Memory B cell (primary cell): ENCODE measurements around the gene CITED1.
"Not testable (repeated sequence)": the region's sequence is repeated elsewhere in the genome, so short reads cannot be mapped to it uniquely, and the experiment has no call there.

ENCODE experiments used
- ATAC-seq: fragments of 150-1000 bp; cut with Tn5 transposase; 2 replicates; pipeline ENCODE4 v1.10.0; 2021; ENCODE audit warnings: low read depth, mild to moderate bottlenecking, moderate library complexity
- DNase-seq, 2 donors: peaks; one replicate each; pipeline ENCODE4 v3.0.0; 2022; ENCODE audit warnings: low spot score in 2 of 2
- H3K27ac Mint-ChIP-seq: one replicate; pipeline ENCODE4 v1.8.0; 2022; ENCODE audit warnings: mild to moderate bottlenecking, moderate library complexity, mixed read lengths
- H3K27me3 Mint-ChIP-seq: one replicate; pipeline ENCODE4 v1.8.0; 2022; ENCODE audit warnings: mixed read lengths
- H3K36me3 Mint-ChIP-seq: one replicate; pipeline ENCODE4 v1.8.0; 2022; ENCODE audit warnings: mild to moderate bottlenecking, mixed read lengths
- H3K4me1 Mint-ChIP-seq: one replicate; pipeline ENCODE4 v1.8.0; 2022; ENCODE audit warnings: mixed read lengths
- H3K4me3 Mint-ChIP-seq: one replicate; pipeline ENCODE4 v1.8.0; 2022; ENCODE audit warnings: mild to moderate bottlenecking, moderate library complexity, mixed read lengths
- H3K9me3 Mint-ChIP-seq: one replicate; pipeline ENCODE4 v1.8.0; 2022; ENCODE audit warnings: mixed read lengths

Gene CITED1

GRCh38 chrX:72305286-72306084 lies at the start of gene CITED1:
TSS of gene CITED1 (minus strand) at chrX:72305914. CDS start at chrX:72302869, 3,045 bp downstream.
- ATAC-seq, result peak; percentile 23
- peaks cover 17% of the 10 kb centered on the region for H3K27me3 Mint-ChIP-seq

GRCh38 chrX:72352786-72353185 lies 47.1 kb upstream of the CITED1 start:
- Mint-ChIP-seq H3K4me3 (no peak overlapping the region), H3K27ac (peak overlapping the region; percentile 31), H3K9me3 (no peaks in the 10 kb centered on the region), H3K36me3 (peaks cover 33% of the 10 kb centered on the region), H3K4me1 (no peaks in the 10 kb centered on the region), H3K27me3 (no peaks in the 10 kb centered on the region)
- no peak for DNase-seq
- ATAC-seq, result no peak

More at GRCh38 chrX:72305286-72306084, at the start of gene CITED1:
- Mint-ChIP-seq H3K4me1 (peaks cover 9% of the 10 kb centered on the region), H3K4me3 (peak within 1 kb of the TSS; percentile 92), H3K9me3 (no peaks in the 10 kb centered on the region), H3K36me3 (no peaks in the 10 kb centered on the region), H3K27ac (no peak within 1 kb of the TSS)
- DNase-seq, result peak in 1 of 2 donors; percentile 25

GRCh38 chrX:72351606-72352334 lies 46.1 kb upstream of the CITED1 start:
- peaks cover 30% of the 10 kb centered on the region for H3K36me3 Mint-ChIP-seq
- H3K4me1 Mint-ChIP-seq, result no peaks in the 10 kb centered on the region
- H3K9me3 Mint-ChIP-seq, result no peaks in the 10 kb centered on the region
- ATAC-seq (no peak), DNase-seq (no peak)
- H3K27ac Mint-ChIP-seq, result peak overlapping the region; percentile 31
- no peak overlapping the region for H3K4me3 Mint-ChIP-seq
- no peaks in the 10 kb centered on the region for H3K27me3 Mint-ChIP-seq

GRCh38 chrX:72349190-72349589 lies 43.5 kb upstream of the CITED1 start:
- no peak overlapping the region for H3K27ac Mint-ChIP-seq
- peaks cover 31% of the 10 kb centered on the region for H3K36me3 Mint-ChIP-seq
- ATAC-seq, result no peak
- no peaks in the 10 kb centered on the region for H3K4me1 Mint-ChIP-seq
- H3K27me3 Mint-ChIP-seq, result no peaks in the 10 kb centered on the region
- no peaks in the 10 kb centered on the region for H3K9me3 Mint-ChIP-seq
- no peak for DNase-seq
- H3K4me3 Mint-ChIP-seq, result no peak overlapping the region

GRCh38 chrX:72348247-72348979 lies 42.7 kb upstream of the CITED1 start:
- no peak overlapping the region for H3K27ac Mint-ChIP-seq
- no peak for ATAC-seq
- no peak for DNase-seq
- no peaks in the 10 kb centered on the region for H3K27me3 Mint-ChIP-seq
- no peaks in the 10 kb centered on the region for H3K4me1 Mint-ChIP-seq
- H3K9me3 Mint-ChIP-seq, result no peaks in the 10 kb centered on the region
- H3K36me3 Mint-ChIP-seq, result peaks cover 31% of the 10 kb centered on the region
- H3K4me3 Mint-ChIP-seq, result no peak overlapping the region

- Mint-ChIP-seq H3K27me3 (no peaks in the 10 kb centered on the region), H3K4me1 (no peaks in the 10 kb centered on the region), H3K4me3 (no peak overlapping the region), H3K9me3 (no peaks in the 10 kb centered on the region), H3K27ac (no peak overlapping the region), H3K36me3 (peaks cover 31% of the 10 kb centered on the region)
- DNase-seq (no peak), ATAC-seq (no peak)
Observed at GRCh38 chrX:72347366-72347765, 41.7 kb upstream of the CITED1 start.

GRCh38 chrX:72346302-72346949 lies 40.7 kb upstream of the CITED1 start:
- no peaks in the 10 kb centered on the region for H3K4me1 Mint-ChIP-seq
- peaks cover 27% of the 10 kb centered on the region for H3K36me3 Mint-ChIP-seq
- H3K27me3 Mint-ChIP-seq, result no peaks in the 10 kb centered on the region
- DNase-seq (no peak), ATAC-seq (no peak)
- H3K4me3 Mint-ChIP-seq, result no peak overlapping the region
- no peaks in the 10 kb centered on the region for H3K9me3 Mint-ChIP-seq
- no peak overlapping the region for H3K27ac Mint-ChIP-seq

GRCh38 chrX:72340626-72341025 lies 34.9 kb upstream of the CITED1 start:
- no peak overlapping the region for H3K27ac Mint-ChIP-seq
- H3K9me3 Mint-ChIP-seq, result no peaks in the 10 kb centered on the region
- no peak overlapping the region for H3K4me3 Mint-ChIP-seq
- H3K27me3 Mint-ChIP-seq, result no peaks in the 10 kb centered on the region
- no peaks in the 10 kb centered on the region for H3K4me1 Mint-ChIP-seq
- ATAC-seq, result no peak
- H3K36me3 Mint-ChIP-seq, result peaks cover 24% of the 10 kb centered on the region
- DNase-seq, result no peak

- Mint-ChIP-seq H3K9me3 (no peaks in the 10 kb centered on the region), H3K4me1 (no peaks in the 10 kb centered on the region), H3K27me3 (no peaks in the 10 kb centered on the region)
Observed at GRCh38 chrX:72340041-72340440, 34.3 kb upstream of the CITED1 start.

GRCh38 chrX:72330131-72330530 lies 24.4 kb upstream of the CITED1 start:
- ATAC-seq (no peak), DNase-seq (no peak)
- Mint-ChIP-seq H3K27me3 (no peaks in the 10 kb centered on the region), H3K9me3 (peaks cover 5% of the 10 kb centered on the region), H3K36me3 (peaks cover 22% of the 10 kb centered on the region), H3K4me1 (no peaks in the 10 kb centered on the region), H3K27ac (no peak overlapping the region), H3K4me3 (no peak overlapping the region)

More at GRCh38 chrX:72340041-72340440, 34.3 kb upstream of the CITED1 start:
- no peak for ATAC-seq
- Mint-ChIP-seq H3K36me3 (peaks cover 25% of the 10 kb centered on the region), H3K4me3 (no peak overlapping the region), H3K27ac (no peak overlapping the region)
- DNase-seq, result no peak

- no peak for ATAC-seq
- DNase-seq, result no peak
- Mint-ChIP-seq H3K36me3 (peaks cover 14% of the 10 kb centered on the region), H3K4me1 (no peaks in the 10 kb centered on the region), H3K4me3 (no peak overlapping the region), H3K27me3 (no peaks in the 10 kb centered on the region), H3K9me3 (peaks cover 2% of the 10 kb centered on the region), H3K27ac (no peak overlapping the region)
Observed at GRCh38 chrX:72326605-72327300, 21.0 kb upstream of the CITED1 start.

- DNase-seq, H3K4me3 Mint-ChIP-seq, H3K4me1 Mint-ChIP-seq, H3K27ac Mint-ChIP-seq, H3K9me3 Mint-ChIP-seq, ATAC-seq, H3K36me3 Mint-ChIP-seq, H3K27me3 Mint-ChIP-seq: not testable (repeated sequence)
Observed at GRCh38 chrX:72319651-72320050, 13.9 kb upstream of the CITED1 start.

GRCh38 chrX:72317139-72317538 lies 11.4 kb upstream of the CITED1 start:
- no peak for ATAC-seq

More at GRCh38 chrX:72317139-72317538, 11.4 kb upstream of the CITED1 start:
- Mint-ChIP-seq H3K36me3 (no peaks in the 10 kb centered on the region), H3K27ac (no peak overlapping the region), H3K27me3 (peaks cover 2% of the 10 kb centered on the region), H3K4me3 (no peak overlapping the region), H3K9me3 (no peaks in the 10 kb centered on the region), H3K4me1 (no peaks in the 10 kb centered on the region)
- DNase-seq, result no peak
